ENCODE data around the gene TSKS. TPM values are rescaled to one million over a fixed set of nuclear protein-coding genes. Genes with fewer than 3 reads are reported as not detected.
A peak's percentile ranks its signal among the peaks of the same experiment; 100 is the strongest.

The TSKS gene
- polyA plus RNA-seq, result under 1 TPM in 1 of 3 donors, not detected in 2; 0.19 TPM

GRCh38 chr19:49763230-49763629, at the start of gene TSKS:
Gene TSKS, minus strand, starts transcription at chr19:49763306. Its CDS starts 59 bp downstream, at chr19:49763247.
- Mint-ChIP-seq H3K27ac (peak within 1 kb of the TSS in 1 of 6 donors; percentile 17), H3K4me1 (peaks cover 20 to 23% of the 10 kb centered on the region in 2 donors), H3K27me3 (ENCODE audit: low read depth in 3 of 3) (peaks cover 6 to 10% (median 8%) of the 10 kb centered on the region in 3 donors), H3K36me3 (no peaks in the 10 kb centered on the region), H3K4me3 (no peak within 1 kb of the TSS), H3K9me3 (no peaks in the 10 kb centered on the region)
- no peak for DNase-seq

DNA sequence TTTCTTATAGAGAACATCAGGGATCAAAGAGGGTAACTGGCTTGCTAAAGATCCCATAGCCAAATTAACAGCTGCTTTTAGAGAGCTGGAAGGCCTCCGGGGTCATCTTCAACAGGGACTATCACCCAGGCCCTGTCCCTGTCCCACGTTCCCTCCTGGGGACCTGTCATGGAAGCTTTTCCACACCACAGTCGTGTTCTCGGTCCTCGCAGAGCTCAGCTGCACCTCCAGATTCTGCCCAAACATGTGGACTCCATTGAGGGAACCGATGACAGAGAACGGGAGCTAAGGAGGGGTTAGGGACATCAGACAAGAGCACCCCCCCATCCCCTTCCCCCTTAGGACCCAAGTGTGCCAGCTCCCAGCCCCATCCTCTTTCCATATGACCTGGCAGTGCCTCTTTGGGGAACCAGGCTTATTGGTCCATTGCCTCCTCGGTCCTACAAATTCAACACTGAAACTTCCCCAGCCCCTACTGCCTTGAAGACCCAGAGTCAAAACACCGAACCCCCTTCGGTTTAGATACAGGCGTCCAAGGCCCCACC, 49.4 kb upstream of the TSKS start:
- Mint-ChIP-seq H3K36me3 (no peaks in the 10 kb centered on the region), H3K4me1 (peaks cover 29 to 55% of the 10 kb centered on the region in 2 donors), H3K4me3 (peak overlapping the region; percentile 93 to 99 (median 97)), H3K27me3 (ENCODE audit: low read depth in 3 of 3) (peaks cover 11 to 15% (median 14%) of the 10 kb centered on the region in 3 donors), H3K27ac (peak overlapping the region; percentile 95 to 100 (median 99)), H3K9me3 (no peaks in the 10 kb centered on the region)
- DNase-seq, result no peak

- Mint-ChIP-seq H3K9me3 (no peaks in the 10 kb centered on the region), H3K4me3 (peak overlapping the region in 4 of 5 donors; percentile 32 to 99 (median 96)), H3K27me3 (ENCODE audit: low read depth in 3 of 3) (peaks cover 6 to 9% (median 9%) of the 10 kb centered on the region in 3 donors), H3K36me3 (peaks cover 2% of the 10 kb centered on the region in 3 donors), H3K27ac (no peak overlapping the region), H3K4me1 (peaks cover 26 to 48% of the 10 kb centered on the region in 2 donors)
- DNase-seq, result no peak
These were observed 48.2 kb upstream of the TSKS start for GRCh38 chr19:49811328-49811727.

DNA sequence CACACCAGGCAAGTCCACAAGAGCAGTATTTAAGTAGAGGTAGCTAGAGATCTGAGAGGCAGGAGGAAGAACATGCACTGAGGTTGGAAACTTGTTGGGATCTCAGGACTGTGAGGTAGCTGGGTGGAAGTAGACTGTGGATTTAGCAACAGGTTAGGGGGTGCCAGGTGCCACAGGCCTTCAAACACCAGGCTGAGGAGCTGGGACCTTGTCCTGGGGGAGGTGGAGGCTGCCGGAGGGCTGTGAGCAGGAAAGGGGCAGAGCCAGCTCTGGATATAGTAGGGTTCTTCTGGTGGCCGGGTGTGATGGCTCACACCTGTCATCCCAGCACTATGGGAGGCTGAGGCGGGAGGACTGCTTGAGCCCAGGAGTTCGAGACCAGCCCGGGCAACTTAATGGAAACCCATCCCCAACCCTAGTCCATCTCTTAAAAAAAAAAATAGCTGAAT, 46.9 kb upstream of the TSKS start:
- Mint-ChIP-seq H3K9me3 (no peaks in the 10 kb centered on the region), H3K4me3 (peak overlapping the region; percentile 87 to 93 (median 90)), H3K4me1 (peaks cover 26 to 48% of the 10 kb centered on the region in 2 donors), H3K27me3 (ENCODE audit: low read depth in 3 of 3) (peaks cover 6 to 9% (median 9%) of the 10 kb centered on the region in 3 donors), H3K27ac (peak overlapping the region; percentile 77 to 90 (median 83)), H3K36me3 (peaks cover 5 to 6% (median 5%) of the 10 kb centered on the region in 3 donors)
- no peak for DNase-seq

GRCh38 chr19:49809160-49809940, 46.2 kb upstream of the TSKS start:
- no peaks in the 10 kb centered on the region for H3K9me3 Mint-ChIP-seq
- peak overlapping the region; percentile 87 to 93 (median 90) for H3K4me3 Mint-ChIP-seq
- peaks cover 6 to 9% (median 9%) of the 10 kb centered on the region in 3 donors for H3K27me3 Mint-ChIP-seq (ENCODE audit: low read depth in 3 of 3)
- peaks cover 5 to 6% (median 5%) of the 10 kb centered on the region in 3 donors for H3K36me3 Mint-ChIP-seq
- H3K4me1 Mint-ChIP-seq, result peaks cover 23 to 43% of the 10 kb centered on the region in 2 donors
- peak; percentile 58 to 63 (median 60) for DNase-seq
- peak overlapping the region; percentile 77 to 95 (median 89) for H3K27ac Mint-ChIP-seq

- H3K9me3 Mint-ChIP-seq, result no peaks in the 10 kb centered on the region
- H3K4me1 Mint-ChIP-seq, result peaks cover 20 to 37% of the 10 kb centered on the region in 2 donors
- peak overlapping the region; percentile 77 to 95 (median 89) for H3K27ac Mint-ChIP-seq
- peak; percentile 81 to 87 (median 85) for DNase-seq
- peaks cover 5 to 6% (median 5%) of the 10 kb centered on the region in 3 donors for H3K36me3 Mint-ChIP-seq
- peak overlapping the region; percentile 87 to 93 (median 90) for H3K4me3 Mint-ChIP-seq
- H3K27me3 Mint-ChIP-seq (ENCODE audit: low read depth in 3 of 3), result peaks cover 6 to 9% (median 6%) of the 10 kb centered on the region in 3 donors
These were observed 45.6 kb upstream of the TSKS start for GRCh38 chr19:49808711-49809159.

- Mint-ChIP-seq H3K27me3 (ENCODE audit: low read depth in 3 of 3) (peaks cover 1 to 6% (median 1%) of the 10 kb centered on the region in 3 donors), H3K36me3 (peaks cover 5 to 13% (median 11%) of the 10 kb centered on the region in 3 donors), H3K4me1 (peaks cover 15 to 31% of the 10 kb centered on the region in 2 donors), H3K27ac (peak overlapping the region; percentile 77 to 95 (median 89)), H3K4me3 (peak overlapping the region; percentile 32 to 90 (median 87)), H3K9me3 (no peaks in the 10 kb centered on the region)
- no peak for DNase-seq
These were observed 45.0 kb upstream of the TSKS start for GRCh38 chr19:49807904-49808675.

GRCh38 chr19:49807058-49807903, 44.2 kb upstream of the TSKS start:
- H3K27ac Mint-ChIP-seq, result peak overlapping the region in 5 of 6 donors; percentile 48 to 90 (median 80)
- H3K4me1 Mint-ChIP-seq, result peaks cover 12 to 23% of the 10 kb centered on the region in 2 donors
- H3K27me3 Mint-ChIP-seq (ENCODE audit: low read depth in 3 of 3), result peaks cover under 1 to 5% (median 1%) of the 10 kb centered on the region in 3 donors
- H3K36me3 Mint-ChIP-seq, result peaks cover 5 to 16% (median 11%) of the 10 kb centered on the region in 3 donors
- DNase-seq, result no peak
- H3K4me3 Mint-ChIP-seq, result no peak overlapping the region
- H3K9me3 Mint-ChIP-seq, result no peaks in the 10 kb centered on the region

DNA sequence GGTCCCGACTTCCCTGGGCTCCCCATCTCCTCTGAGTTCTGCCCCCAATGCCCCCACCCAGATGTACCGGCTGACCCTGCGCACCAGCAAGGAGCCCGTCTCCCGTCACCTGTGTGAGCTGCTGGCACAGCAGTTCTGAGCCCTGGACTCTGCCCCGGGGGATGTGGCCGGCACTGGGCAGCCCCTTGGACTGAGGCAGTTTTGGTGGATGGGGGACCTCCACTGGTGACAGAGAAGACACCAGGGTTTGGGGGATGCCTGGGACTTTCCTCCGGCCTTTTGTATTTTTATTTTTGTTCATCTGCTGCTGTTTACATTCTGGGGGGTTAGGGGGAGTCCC, 43.5 kb upstream of the TSKS start:
- DNase-seq, result no peak
- peaks cover 5 to 16% (median 11%) of the 10 kb centered on the region in 3 donors for H3K36me3 Mint-ChIP-seq

DNA sequence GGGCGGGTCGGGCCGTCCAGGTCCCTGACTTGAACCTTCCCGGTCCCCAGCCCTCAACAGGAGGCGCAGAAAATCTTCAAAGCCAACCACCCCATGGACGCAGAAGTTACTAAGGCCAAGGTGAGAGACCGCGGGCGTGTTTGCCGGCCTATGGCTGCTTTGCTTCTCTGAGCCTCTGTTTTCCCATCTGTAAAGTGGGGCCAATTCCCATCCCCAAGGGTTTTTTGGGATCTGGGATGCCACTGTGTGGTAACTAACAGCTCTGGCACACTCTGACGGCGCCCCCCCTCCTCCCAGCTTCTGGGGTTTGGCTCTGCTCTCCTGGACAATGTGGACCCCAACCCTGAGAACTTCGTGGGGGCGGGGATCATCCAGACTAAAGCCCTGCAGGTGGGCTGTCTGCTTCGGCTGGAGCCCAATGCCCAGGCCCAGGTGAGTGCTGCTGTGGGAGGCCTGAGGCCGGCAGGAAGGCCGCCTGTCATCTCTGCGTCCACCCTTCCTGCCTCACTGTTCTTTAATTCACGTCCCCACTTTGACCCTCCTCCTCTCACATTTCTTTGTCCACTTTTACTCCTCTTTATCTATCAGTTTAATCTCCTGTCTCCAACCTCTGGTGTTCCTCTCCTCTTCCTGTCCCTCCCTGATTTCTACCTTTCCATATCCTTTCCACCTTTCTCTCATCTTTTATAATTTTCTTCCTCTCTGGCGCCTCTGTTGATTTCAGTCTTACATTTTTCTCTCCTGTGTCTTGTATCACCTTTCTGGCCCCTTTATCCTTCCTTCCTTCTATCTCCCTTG, 42.9 kb upstream of the TSKS start:
- H3K9me3 Mint-ChIP-seq, result no peaks in the 10 kb centered on the region

More for the DNA sequence above, 43.5 kb upstream of the TSKS start:
- peaks cover 12 to 19% of the 10 kb centered on the region in 2 donors for H3K4me1 Mint-ChIP-seq
- H3K27ac Mint-ChIP-seq, result peak overlapping the region in 5 of 6 donors; percentile 26 to 90 (median 44)
- peaks cover 1 to 5% (median 2%) of the 10 kb centered on the region in 3 donors for H3K27me3 Mint-ChIP-seq (ENCODE audit: low read depth in 3 of 3)
- no peaks in the 10 kb centered on the region for H3K9me3 Mint-ChIP-seq
- H3K4me3 Mint-ChIP-seq, result no peak overlapping the region

GRCh38 chr19:49803529-49803856, 40.4 kb upstream of the TSKS start:
- Mint-ChIP-seq H3K36me3 (peaks cover 5 to 19% (median 11%) of the 10 kb centered on the region in 3 donors), H3K9me3 (no peaks in the 10 kb centered on the region), H3K27ac (peak overlapping the region in 1 of 6 donors; percentile 50), H3K27me3 (ENCODE audit: low read depth in 3 of 3) (peaks cover 0 to 5% (median 2%) of the 10 kb centered on the region in 3 donors), H3K4me3 (no peak overlapping the region), H3K4me1 (peaks cover 1 to 6% of the 10 kb centered on the region in 2 donors)
- DNase-seq, result no peak

More for the DNA sequence above, 42.9 kb upstream of the TSKS start:
- peaks cover 12 to 19% of the 10 kb centered on the region in 2 donors for H3K4me1 Mint-ChIP-seq
- no peak for DNase-seq
- H3K27ac Mint-ChIP-seq, result peak overlapping the region in 5 of 6 donors; percentile 26 to 90 (median 44)
- peak overlapping the region in 1 of 5 donors; percentile 25 for H3K4me3 Mint-ChIP-seq
- H3K27me3 Mint-ChIP-seq (ENCODE audit: low read depth in 3 of 3), result peaks cover 0 to 8% (median 2%) of the 10 kb centered on the region in 3 donors
- H3K36me3 Mint-ChIP-seq, result peaks cover 5 to 16% (median 11%) of the 10 kb centered on the region in 3 donors

Measured in immature natural killer cell (primary cell).